WTC11 (cell line): ENCODE data around the gene CNOT6L. TPM values are rescaled to one million over a fixed set of nuclear protein-coding genes. Genes with fewer than 3 reads are reported as not detected.

Experiments
- ATAC-seq: fragments of 200-7000 bp; cut with Tn5 transposase; 2 replicates; pipeline ENCODE4 v1.10.0; 2021; ENCODE audit warnings: mild to moderate bottlenecking, moderate library complexity
- CTCF ChIA-PET: fragments of 300-600 bp; sonication (Branson Sonifier 250); formaldehyde crosslinking; loops from one replicate; lab custom pipeline; 2021; ENCODE audit warnings: antibody characterized with exemption; lab: Charles Lee
- POLR2A ChIA-PET: fragments of 350-600 bp; sonication (Branson Sonifier 250); formaldehyde crosslinking; loops from one replicate; lab custom pipeline; 2021; ENCODE audit warnings: antibody characterized with exemption; lab: Charles Lee
- DNase-seq: peaks from one replicate; pipeline ENCODE4 v3.0.0; 2021; ENCODE audit warnings: low spot score
- H3K27ac Mint-ChIP-seq: 2 replicates; pipeline ENCODE4 v1.8.0; 2021; ENCODE audit warnings: mixed read lengths
- H3K27me3 Mint-ChIP-seq: 2 replicates; pipeline ENCODE4 v1.8.0; 2021; ENCODE audit warnings: low read depth, mild to moderate bottlenecking, moderate library complexity, mixed read lengths
- H3K36me3 Mint-ChIP-seq: 2 replicates; pipeline ENCODE4 v1.8.0; 2021; ENCODE audit warnings: mixed read lengths
- H3K4me1 Mint-ChIP-seq: 2 replicates; pipeline ENCODE4 v1.8.0; 2022; ENCODE audit warnings: mixed read lengths
- H3K4me3 Mint-ChIP-seq: 2 replicates; pipeline ENCODE4 v1.8.0; 2021; ENCODE audit warnings: mild to moderate bottlenecking, moderate library complexity, mixed read lengths
- H3K9me3 Mint-ChIP-seq: 2 replicates; pipeline ENCODE4 v1.8.0; 2021; ENCODE audit warnings: mixed read lengths
- CDX4 ChIP-seq: fragments of 250-450 bp; sonication (Bioruptor Pico); IDR thresholded peaks from 2 replicates; pipeline ENCODE4 v1.9.0; 2021; ENCODE audit warnings: moderate library complexity, mild to moderate bottlenecking, inconsistent platforms, borderline replicate concordance
- CTCF ChIP-seq: fragments of 200-600 bp; IDR thresholded peaks from 2 replicates; pipeline ENCODE4 v1.8.0; 2022; ENCODE audit warnings: antibody characterized with exemption
- EMX1 ChIP-seq: fragments of 250-450 bp; sonication (Bioruptor Pico); IDR thresholded peaks from 2 replicates; pipeline ENCODE4 v1.8.0; 2021; ENCODE audit warnings: mild to moderate bottlenecking
- FOXJ3 ChIP-seq: sonication (generic); formaldehyde crosslinking; IDR thresholded peaks from 2 replicates; pipeline ENCODE4 v1.9.0; 2021; ENCODE audit warnings: missing genetic modification reagents, mild to moderate bottlenecking, borderline replicate concordance
- FOXP1 ChIP-seq: sonication (generic); formaldehyde crosslinking; IDR thresholded peaks from 2 replicates; pipeline ENCODE4 v1.8.0; 2022; ENCODE audit warnings: missing genetic modification reagents, mild to moderate bottlenecking, moderate library complexity, borderline replicate concordance
- HMGA2 ChIP-seq: fragments of 250-450 bp; sonication (Bioruptor Pico); IDR thresholded peaks from 2 replicates; pipeline ENCODE4 v1.4.0; 2021; ENCODE audit warnings: mild to moderate bottlenecking, moderate library complexity
- IRF2 ChIP-seq: sonication (generic); formaldehyde crosslinking; IDR thresholded peaks from 2 replicates; pipeline ENCODE4 v1.8.0; 2022; ENCODE audit warnings: low read depth, missing genetic modification reagents, borderline replicate concordance
- MYBL2 ChIP-seq: sonication (generic); formaldehyde crosslinking; IDR thresholded peaks from 2 replicates; pipeline ENCODE4 v1.8.1; 2023; ENCODE audit warnings: mild to moderate bottlenecking, moderate library complexity, missing genetic modification reagents
- NFE2L1 ChIP-seq: sonication (generic); formaldehyde crosslinking; IDR thresholded peaks from 2 replicates; pipeline ENCODE4 v1.8.1; 2023; ENCODE audit warnings: missing genetic modification reagents
- NR3C1 ChIP-seq: sonication (generic); formaldehyde crosslinking; conservative IDR thresholded peaks from 2 replicates; pipeline ENCODE4 v1.8.1; 2023; ENCODE audit warnings: low read depth, mild to moderate bottlenecking, missing genetic modification reagents
- OVOL2 ChIP-seq: fragments of 250-450 bp; sonication (Bioruptor Pico); IDR thresholded peaks from 2 replicates; pipeline ENCODE4 v1.9.0; 2021; ENCODE audit warnings: mild to moderate bottlenecking, borderline replicate concordance
- PREB ChIP-seq: sonication (generic); formaldehyde crosslinking; IDR thresholded peaks from 2 replicates; pipeline ENCODE4 v1.8.1; 2022; ENCODE audit warnings: mild to moderate bottlenecking, missing genetic modification reagents, moderate library complexity, borderline replicate concordance
- RELA ChIP-seq: sonication (generic); formaldehyde crosslinking; IDR thresholded peaks from 2 replicates; pipeline ENCODE4 v1.8.1; 2022; ENCODE audit warnings: missing genetic modification reagents, mild to moderate bottlenecking, borderline replicate concordance
- TEAD1 ChIP-seq: sonication (generic); formaldehyde crosslinking; IDR thresholded peaks from 2 replicates; pipeline ENCODE4 v1.8.0; 2022; ENCODE audit warnings: mild to moderate bottlenecking, missing genetic modification reagents
- TP53 ChIP-seq: sonication (generic); formaldehyde crosslinking; IDR thresholded peaks from 2 replicates; pipeline ENCODE4 v1.8.1; 2023; ENCODE audit warnings: mild to moderate bottlenecking, missing genetic modification reagents
- ZBTB21 ChIP-seq: sonication (generic); formaldehyde crosslinking; IDR thresholded peaks from 2 replicates; pipeline ENCODE4 v1.8.1; 2023; ENCODE audit warnings: mild to moderate bottlenecking, missing genetic modification reagents, borderline replicate concordance
- ZNF263 ChIP-seq: sonication (generic); formaldehyde crosslinking; IDR thresholded peaks from 2 replicates; pipeline ENCODE4 v1.8.1; 2022; ENCODE audit warnings: low read depth, mild to moderate bottlenecking, moderate library complexity, missing genetic modification reagents
- ZNF281 ChIP-seq: sonication (generic); formaldehyde crosslinking; IDR thresholded peaks from 2 replicates; pipeline ENCODE4 v1.8.0; 2023; ENCODE audit warnings: mild to moderate bottlenecking, missing genetic modification reagents
- ZNF317 ChIP-seq: sonication (generic); formaldehyde crosslinking; IDR thresholded peaks from 2 replicates; pipeline ENCODE4 v1.8.1; 2023; ENCODE audit warnings: low read depth, mild to moderate bottlenecking, moderate library complexity, missing genetic modification reagents, borderline replicate concordance
- ZNF425 ChIP-seq: fragments of 250-450 bp; sonication (Bioruptor Pico); conservative IDR thresholded peaks from 2 replicates; pipeline ENCODE4 v1.9.0; 2021; ENCODE audit warnings: mild to moderate bottlenecking
- ZNF532 ChIP-seq: fragments of 250-450 bp; sonication (Bioruptor Pico); IDR thresholded peaks from 2 replicates; pipeline ENCODE4 v1.9.0; 2021; ENCODE audit warnings: mild to moderate bottlenecking, borderline replicate concordance
- ZSCAN18 ChIP-seq: fragments of 250-450 bp; sonication (Bioruptor Pico); IDR thresholded peaks from 2 replicates; pipeline ENCODE4 v2.1.2; 2022; ENCODE audit warnings: mild to moderate bottlenecking, moderate library complexity
- total RNA-seq: library from RNA; stranded (reverse); gene quantifications from 3 replicates; pipeline ENCODE4 v1.2.3, GENCODE V29; 2021

Gene CNOT6L
- total RNA-seq, 1 experiment from 2014 or later, result 21.6 TPM

GRCh38 chr4:77713884-77714283 is 105.3 kb downstream of the CNOT6L start:
- Mint-ChIP-seq H3K27me3 (no peaks in the 10 kb centered on the region), H3K27ac (no peak overlapping the region), H3K9me3 (no peaks in the 10 kb centered on the region), H3K4me3 (no peak overlapping the region), H3K36me3 (no peaks in the 10 kb centered on the region), H3K4me1 (peaks cover 40% of the 10 kb centered on the region)
- ChIA-PET POLR2A (no interaction called here), CTCF (interaction anchor here (1.6 kb wide), 1 partner anchor 15 kb away, joined by 3 read pairs; no protein-coding TSS in a partner anchor)
- ATAC-seq, result no peak
- no peak for DNase-seq
- TF ChIP-seq MYBL2 (CRISPR knock-in tag) (no peak), ZBTB21 (CRISPR knock-in tag) (no peak), ZNF317 (no peak), CTCF (no peak), PREB (no peak), OVOL2 (CRISPR knock-in tag) (no peak), TEAD1 (no peak), ZNF425 (CRISPR knock-in tag) (no peak), NR3C1 (CRISPR knock-in tag) (no peak), TP53 (CRISPR knock-in tag) (no peak), CDX4 (no peak)

- ChIA-PET CTCF (no interaction called here), POLR2A (no interaction called here)
- ATAC-seq (no peak), DNase-seq (no peak)
- Mint-ChIP-seq H3K4me1 (peaks cover 34% of the 10 kb centered on the region), H3K27me3 (no peaks in the 10 kb centered on the region), H3K9me3 (no peaks in the 10 kb centered on the region), H3K4me3 (no peak overlapping the region), H3K27ac (no peak overlapping the region), H3K36me3 (no peaks in the 10 kb centered on the region)
- no peak for TF ChIP-seq HMGA2 (CRISPR knock-in tag)
- no peak for TF ChIP-seq FOXJ3 (CRISPR knock-in tag)
- no peak for TF ChIP-seq NFE2L1 (CRISPR knock-in tag)
- TF ChIP-seq ZSCAN18 (CRISPR knock-in tag), result no peak
- no peak for TF ChIP-seq IRF2
- TF ChIP-seq RELA (CRISPR knock-in tag), result no peak
- no peak for TF ChIP-seq ZNF317
- TF ChIP-seq ZNF281, result no peak
- no peak for TF ChIP-seq ZNF532
- no peak for TF ChIP-seq EMX1 (CRISPR knock-in tag)
- TF ChIP-seq ZNF263 (CRISPR knock-in tag), result no peak
- TF ChIP-seq FOXP1 (CRISPR knock-in tag), result no peak
These were observed 106.5 kb downstream of the CNOT6L start for GRCh38 chr4:77712675-77713074.
